ENCODE measurements around the gene CHL1.

The CHL1 gene

GRCh38 chr3:243356-243725 lies 46.8 kb downstream of the CHL1 start:
- peak; percentile 10 for DNase-seq (ENCODE audit: low read depth)
- H3K4me3 ChIP-seq (ENCODE audit: low read depth, low read length) = no peak overlapping the region
- TF ChIP-seq CTCF (conservative IDR thresholded peaks at IDR 0.05; ENCODE audit: low read depth, low read length) = no peak

- no peak overlapping the region for H3K4me3 ChIP-seq (ENCODE audit: low read depth, low read length)
- DNase-seq (ENCODE audit: low read depth) = peak; percentile 1
- no peak for TF ChIP-seq CTCF (conservative IDR thresholded peaks at IDR 0.05; ENCODE audit: low read depth, low read length)
These were observed 47.5 kb downstream of the CHL1 start for GRCh38 chr3:244041-244440.

- H3K4me3 ChIP-seq (ENCODE audit: low read depth, low read length) = no peak overlapping the region
- TF ChIP-seq CTCF (conservative IDR thresholded peaks at IDR 0.05; ENCODE audit: low read depth, low read length) = no peak
- DNase-seq (ENCODE audit: low read depth) = no peak
These were observed 51.4 kb downstream of the CHL1 start for GRCh38 chr3:247916-248315.

GRCh38 chr3:248864-249520 lies 52.4 kb downstream of the CHL1 start:
- no peak for DNase-seq (ENCODE audit: low read depth)
- no peak overlapping the region for H3K4me3 ChIP-seq (ENCODE audit: low read depth, low read length)
- TF ChIP-seq CTCF (conservative IDR thresholded peaks at IDR 0.05; ENCODE audit: low read depth, low read length) = no peak

GRCh38 chr3:249587-250262 lies 53.2 kb downstream of the CHL1 start:
- DNase-seq (ENCODE audit: low read depth) = no peak
- no peak overlapping the region for H3K4me3 ChIP-seq (ENCODE audit: low read depth, low read length)
- no peak for TF ChIP-seq CTCF (conservative IDR thresholded peaks at IDR 0.05; ENCODE audit: low read depth, low read length)

GRCh38 chr3:256501-256900 lies 59.9 kb downstream of the CHL1 start:
- no peak for DNase-seq (ENCODE audit: low read depth)
- TF ChIP-seq CTCF (conservative IDR thresholded peaks at IDR 0.05; ENCODE audit: low read depth, low read length) = no peak
- no peak overlapping the region for H3K4me3 ChIP-seq (ENCODE audit: low read depth, low read length)

GRCh38 chr3:257826-258225 lies 61.3 kb downstream of the CHL1 start:
- no peak for TF ChIP-seq CTCF (conservative IDR thresholded peaks at IDR 0.05; ENCODE audit: low read depth, low read length)
- no peak overlapping the region for H3K4me3 ChIP-seq (ENCODE audit: low read depth, low read length)
- no peak for DNase-seq (ENCODE audit: low read depth)

Measured in choroid plexus epithelial cell (primary cell).